WTC11 (cell line): ENCODE results near the gene ZBTB16.

Experiments
- IRF2 ChIP-seq: sonication (generic); formaldehyde crosslinking; IDR thresholded peaks from 2 replicates; pipeline ENCODE4 v1.8.0; 2022; ENCODE audit warnings: low read depth, missing genetic modification reagents, borderline replicate concordance
- ZBTB43 ChIP-seq: sonication (generic); formaldehyde crosslinking; IDR thresholded peaks from 2 replicates; pipeline ENCODE4 v1.8.1; 2023; ENCODE audit warnings: mild to moderate bottlenecking, missing genetic modification reagents
- ZNF263 ChIP-seq: sonication (generic); formaldehyde crosslinking; IDR thresholded peaks from 2 replicates; pipeline ENCODE4 v1.8.1; 2022; ENCODE audit warnings: low read depth, mild to moderate bottlenecking, moderate library complexity, missing genetic modification reagents
- TF ChIP-seq, protein P1 (sequence below): fragments of 200-600 bp; IDR thresholded peaks from 2 replicates; pipeline ENCODE4 v1.8.0; 2022; ENCODE audit warnings: antibody characterized with exemption
- TF ChIP-seq, protein P2 (sequence below): sonication (generic); formaldehyde crosslinking; IDR thresholded peaks from 2 replicates; pipeline ENCODE4 v1.8.0; 2022; ENCODE audit warnings: mild to moderate bottlenecking, missing genetic modification reagents

DNA sequence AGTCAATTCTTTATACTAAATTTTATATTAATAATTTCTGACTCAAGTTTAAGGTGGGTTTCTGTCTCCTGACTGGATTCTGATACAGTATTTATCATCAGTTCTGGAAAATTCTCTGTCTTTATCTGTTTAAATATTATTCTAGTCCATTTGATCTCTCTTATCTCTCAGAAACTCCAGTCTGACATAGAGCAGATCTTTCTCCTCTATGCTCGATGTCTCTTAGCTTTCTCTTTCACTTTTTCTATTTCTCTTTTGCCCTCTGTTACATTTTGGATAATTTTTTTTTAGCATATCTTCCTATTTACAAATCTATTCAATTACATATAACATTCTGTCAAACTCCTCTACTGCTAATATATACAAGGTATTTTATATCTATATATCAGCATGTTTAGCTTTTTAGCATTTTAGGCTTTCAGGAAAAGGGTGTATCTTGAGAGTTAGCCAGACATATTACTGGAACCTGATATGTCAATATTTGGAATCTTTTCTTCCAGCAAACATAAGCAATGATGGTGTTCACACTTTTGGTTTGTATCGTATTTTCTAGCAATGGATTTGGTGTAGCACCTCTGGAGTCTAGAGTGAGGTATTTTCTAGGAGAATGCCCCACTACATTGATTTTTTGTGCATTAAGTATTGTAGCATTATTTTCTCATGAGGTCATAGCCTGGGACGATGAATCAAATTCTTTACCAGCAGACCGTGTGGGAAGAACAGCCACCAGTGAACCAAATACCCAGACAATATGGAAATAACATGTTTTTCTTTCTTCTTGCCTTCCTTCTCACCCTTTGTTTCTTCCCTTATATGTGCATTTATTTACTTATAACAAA lies 232.6 kb downstream of the ZBTB16 start:
- TF ChIP-seq, protein P1, sequence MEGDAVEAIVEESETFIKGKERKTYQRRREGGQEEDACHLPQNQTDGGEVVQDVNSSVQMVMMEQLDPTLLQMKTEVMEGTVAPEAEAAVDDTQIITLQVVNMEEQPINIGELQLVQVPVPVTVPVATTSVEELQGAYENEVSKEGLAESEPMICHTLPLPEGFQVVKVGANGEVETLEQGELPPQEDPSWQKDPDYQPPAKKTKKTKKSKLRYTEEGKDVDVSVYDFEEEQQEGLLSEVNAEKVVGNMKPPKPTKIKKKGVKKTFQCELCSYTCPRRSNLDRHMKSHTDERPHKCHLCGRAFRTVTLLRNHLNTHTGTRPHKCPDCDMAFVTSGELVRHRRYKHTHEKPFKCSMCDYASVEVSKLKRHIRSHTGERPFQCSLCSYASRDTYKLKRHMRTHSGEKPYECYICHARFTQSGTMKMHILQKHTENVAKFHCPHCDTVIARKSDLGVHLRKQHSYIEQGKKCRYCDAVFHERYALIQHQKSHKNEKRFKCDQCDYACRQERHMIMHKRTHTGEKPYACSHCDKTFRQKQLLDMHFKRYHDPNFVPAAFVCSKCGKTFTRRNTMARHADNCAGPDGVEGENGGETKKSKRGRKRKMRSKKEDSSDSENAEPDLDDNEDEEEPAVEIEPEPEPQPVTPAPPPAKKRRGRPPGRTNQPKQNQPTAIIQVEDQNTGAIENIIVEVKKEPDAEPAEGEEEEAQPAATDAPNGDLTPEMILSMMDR, result no peak
- TF ChIP-seq, protein P2, sequence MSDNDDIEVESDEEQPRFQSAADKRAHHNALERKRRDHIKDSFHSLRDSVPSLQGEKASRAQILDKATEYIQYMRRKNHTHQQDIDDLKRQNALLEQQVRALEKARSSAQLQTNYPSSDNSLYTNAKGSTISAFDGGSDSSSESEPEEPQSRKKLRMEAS, result no peak
- TF ChIP-seq IRF2 (CRISPR knock-in tag) (no peak), ZNF263 (CRISPR knock-in tag) (no peak), ZBTB43 (no peak)
